Nasal cavity respiratory epithelium epithelial cell of viscerocranial mucosa (primary cell): ENCODE measurements around the gene NR0B2. TPM values are rescaled to one million over a fixed set of nuclear protein-coding genes. Genes with fewer than 3 reads are reported as not detected.

Experiments used
- total RNA-seq: library from RNA; depleted of rRNA; stranded (reverse); fragments of >200 nt; gene quantifications from 2 replicates; pipeline ENCODE4 v1.2.3, GENCODE V29; 2014

The NR0B2 gene, protein sequence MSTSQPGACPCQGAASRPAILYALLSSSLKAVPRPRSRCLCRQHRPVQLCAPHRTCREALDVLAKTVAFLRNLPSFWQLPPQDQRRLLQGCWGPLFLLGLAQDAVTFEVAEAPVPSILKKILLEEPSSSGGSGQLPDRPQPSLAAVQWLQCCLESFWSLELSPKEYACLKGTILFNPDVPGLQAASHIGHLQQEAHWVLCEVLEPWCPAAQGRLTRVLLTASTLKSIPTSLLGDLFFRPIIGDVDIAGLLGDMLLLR
- total RNA-seq, result not detected in 2 replicates

DNA sequence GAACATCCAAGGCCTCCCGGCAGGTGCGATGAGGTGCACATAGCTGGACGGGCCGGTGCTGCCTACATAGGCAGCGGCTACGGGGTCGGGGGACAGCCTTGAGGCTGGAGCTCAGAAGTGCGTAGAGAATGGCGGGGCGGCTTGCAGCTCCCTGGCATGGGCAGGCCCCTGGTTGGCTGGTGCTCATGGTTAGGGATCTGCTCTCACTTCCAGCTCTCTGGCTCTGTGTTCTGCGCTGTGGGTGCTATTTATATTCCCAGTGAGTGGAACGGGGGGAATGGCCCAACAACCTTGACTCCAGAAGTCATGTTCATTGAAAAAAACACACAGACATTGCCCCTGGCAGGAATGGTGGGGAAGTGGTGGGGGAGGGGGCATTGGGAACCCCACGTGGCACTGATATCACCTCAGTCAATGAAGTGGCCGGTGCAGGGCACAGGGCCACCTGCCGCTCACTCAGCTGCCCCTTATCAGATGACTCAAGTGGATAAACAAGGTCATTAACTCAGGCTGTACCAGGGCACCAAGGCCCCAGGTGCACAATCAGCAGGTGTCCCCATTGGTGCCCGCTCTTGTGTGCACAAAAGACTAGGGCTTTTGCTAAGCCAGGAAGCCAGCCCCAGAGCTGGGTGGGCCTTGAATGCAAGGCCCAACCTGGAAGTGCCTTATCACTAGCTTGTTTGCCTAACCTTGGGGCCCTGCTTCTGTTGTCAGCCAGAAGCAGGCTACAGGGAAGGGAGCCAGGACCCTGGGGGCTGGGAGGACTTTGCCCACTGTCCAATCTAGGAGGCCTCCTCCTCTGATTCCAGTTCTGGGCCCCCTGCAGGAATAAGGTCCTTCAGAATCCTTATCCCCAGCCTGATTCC lies at the start of gene NR0B2:
Gene NR0B2, minus strand, starts transcription at position 222 of the 866 bp plus-strand sequence. Its CDS starts 35 bp downstream, at position 187.

DNA sequence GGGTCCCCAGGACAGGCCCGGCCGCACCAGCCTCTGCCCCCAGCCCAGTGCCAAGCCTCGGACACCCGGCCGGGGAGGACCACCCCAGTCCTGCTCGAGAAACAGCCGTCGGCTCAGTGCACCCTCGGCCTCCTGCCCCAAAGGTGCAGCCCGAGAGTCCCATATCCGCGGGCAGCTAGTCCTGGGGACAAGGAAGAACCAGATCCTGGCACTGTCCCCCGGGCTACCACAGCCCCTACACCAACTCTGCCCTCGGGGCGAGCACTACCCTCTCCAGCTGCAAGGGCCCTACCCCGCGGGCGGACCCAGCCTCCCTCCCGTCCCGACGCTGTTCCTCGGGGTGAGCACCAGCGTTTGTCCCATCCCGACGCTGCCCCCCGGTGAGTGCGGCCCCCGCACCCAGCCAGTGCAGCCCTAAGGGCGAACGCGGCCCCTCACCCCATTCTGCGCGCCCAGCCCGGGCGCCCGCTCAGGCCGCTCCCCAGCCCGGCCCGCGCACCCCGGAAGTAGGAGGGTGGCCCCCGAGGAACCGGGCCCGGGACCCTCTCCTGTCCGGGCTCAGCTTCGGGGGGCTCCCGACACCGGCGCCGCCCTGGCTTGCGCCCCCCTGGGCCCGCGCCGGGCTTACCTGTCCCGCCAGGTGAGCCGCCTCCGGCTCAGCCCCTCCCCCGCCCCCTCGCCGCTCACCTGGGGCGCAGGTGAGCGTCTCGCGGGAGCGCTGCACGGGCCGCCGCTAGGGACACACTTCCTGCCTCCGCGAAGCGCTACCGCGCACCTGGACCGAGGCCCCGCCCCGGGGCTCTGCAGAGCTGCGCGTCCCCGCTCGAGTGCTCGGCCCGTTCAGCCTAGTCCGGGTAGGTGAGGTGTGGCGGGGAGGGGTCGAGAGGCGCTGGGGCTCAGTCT lies 46.2 kb upstream of the NR0B2 start, which contains the start of gene KDF1:
Gene KDF1, minus strand, starts transcription at position 747 of the 903 bp plus-strand sequence. CDS start 8,088 bp downstream, outside the sequence.

DNA sequence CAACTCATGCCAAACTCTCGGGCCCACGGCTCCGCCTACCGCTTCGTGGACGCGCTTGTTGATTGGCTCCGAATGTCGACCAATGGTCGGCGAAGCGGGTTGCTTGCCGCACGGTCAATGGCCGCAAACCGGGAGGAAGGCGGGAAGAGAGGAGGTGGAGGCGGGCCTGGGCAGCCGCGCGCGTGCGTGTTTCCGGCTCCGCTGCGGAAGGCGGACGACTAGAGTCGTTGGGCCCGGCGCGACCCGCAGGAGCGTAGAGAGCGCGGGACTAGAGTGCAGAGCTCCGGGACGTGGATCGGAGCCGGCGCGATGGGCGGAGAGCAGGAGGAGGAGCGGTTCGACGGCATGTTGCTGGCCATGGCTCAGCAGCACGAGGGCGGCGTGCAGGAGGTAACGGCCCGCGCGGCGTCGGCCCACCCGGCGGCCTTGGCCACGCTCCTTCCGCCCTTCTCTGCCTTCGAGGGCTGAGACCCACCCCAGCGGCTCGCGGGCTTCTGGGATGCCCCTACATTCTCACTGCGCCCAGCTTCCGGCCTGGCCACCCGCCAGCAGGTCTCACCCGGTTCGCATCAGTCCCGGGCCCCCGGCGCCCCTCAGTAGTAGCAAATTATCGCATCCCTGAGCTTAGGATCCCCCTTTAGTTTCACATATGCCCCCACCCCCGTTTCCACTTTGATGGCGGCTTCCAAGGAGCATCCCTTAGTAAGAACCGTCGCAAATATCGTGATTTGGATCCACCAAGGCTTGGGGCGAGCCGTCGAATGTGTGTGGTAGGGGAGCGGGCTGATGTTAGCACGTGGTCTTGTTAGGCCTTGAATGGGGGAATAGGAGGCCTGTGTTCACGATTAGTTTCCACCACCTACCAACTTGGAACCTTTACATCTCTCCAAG lies 8.0 kb upstream of the NR0B2 start, which contains the start of gene NUDC:
Gene NUDC, plus strand, starts transcription at position 204 of the 891 bp plus-strand sequence. Its CDS starts 106 bp downstream, at position 310.

DNA sequence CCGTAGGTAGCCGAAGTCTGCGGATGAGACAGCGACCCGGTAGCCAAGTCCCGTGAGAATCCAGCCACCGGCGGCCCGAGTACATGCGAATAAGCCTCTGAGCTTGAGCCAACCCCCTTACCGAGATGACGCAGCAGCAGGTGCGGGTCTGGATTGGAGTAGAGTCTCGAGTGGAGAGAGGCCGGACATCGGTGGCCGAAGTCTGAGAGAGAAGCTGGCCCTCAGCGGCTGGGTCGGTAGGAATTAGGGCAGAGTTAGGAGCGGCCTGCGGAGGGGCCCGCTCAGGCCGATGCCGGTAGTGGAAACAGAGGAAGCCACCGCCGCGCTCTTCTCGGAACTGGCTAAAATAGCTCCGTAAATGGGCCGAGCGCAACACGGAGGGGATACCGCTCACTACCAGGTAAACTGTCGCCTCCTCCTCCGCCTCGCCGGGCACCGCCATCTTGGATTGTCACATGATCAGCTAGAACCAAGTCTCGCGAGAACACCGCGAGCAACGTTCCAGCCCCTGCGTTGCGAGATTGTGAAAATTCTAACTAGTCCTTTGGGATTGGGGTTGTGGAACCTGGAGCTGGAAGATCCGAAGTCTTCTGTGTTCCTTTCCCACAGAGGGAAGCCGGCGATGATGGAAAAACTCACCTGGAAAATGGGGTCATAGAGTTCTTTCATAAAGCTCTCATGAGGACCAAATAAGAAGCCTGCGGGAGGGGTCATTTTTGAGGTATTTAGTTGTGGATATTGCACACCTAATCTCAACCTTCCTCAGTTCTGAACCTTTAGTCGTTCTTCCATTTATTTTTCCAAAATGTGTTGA lies 13.6 kb downstream of the NR0B2 start, which contains the start of gene GPATCH3:
Gene GPATCH3, minus strand, starts transcription at position 467 of the 814 bp plus-strand sequence. Its CDS starts 25 bp downstream, at position 442.

DNA sequence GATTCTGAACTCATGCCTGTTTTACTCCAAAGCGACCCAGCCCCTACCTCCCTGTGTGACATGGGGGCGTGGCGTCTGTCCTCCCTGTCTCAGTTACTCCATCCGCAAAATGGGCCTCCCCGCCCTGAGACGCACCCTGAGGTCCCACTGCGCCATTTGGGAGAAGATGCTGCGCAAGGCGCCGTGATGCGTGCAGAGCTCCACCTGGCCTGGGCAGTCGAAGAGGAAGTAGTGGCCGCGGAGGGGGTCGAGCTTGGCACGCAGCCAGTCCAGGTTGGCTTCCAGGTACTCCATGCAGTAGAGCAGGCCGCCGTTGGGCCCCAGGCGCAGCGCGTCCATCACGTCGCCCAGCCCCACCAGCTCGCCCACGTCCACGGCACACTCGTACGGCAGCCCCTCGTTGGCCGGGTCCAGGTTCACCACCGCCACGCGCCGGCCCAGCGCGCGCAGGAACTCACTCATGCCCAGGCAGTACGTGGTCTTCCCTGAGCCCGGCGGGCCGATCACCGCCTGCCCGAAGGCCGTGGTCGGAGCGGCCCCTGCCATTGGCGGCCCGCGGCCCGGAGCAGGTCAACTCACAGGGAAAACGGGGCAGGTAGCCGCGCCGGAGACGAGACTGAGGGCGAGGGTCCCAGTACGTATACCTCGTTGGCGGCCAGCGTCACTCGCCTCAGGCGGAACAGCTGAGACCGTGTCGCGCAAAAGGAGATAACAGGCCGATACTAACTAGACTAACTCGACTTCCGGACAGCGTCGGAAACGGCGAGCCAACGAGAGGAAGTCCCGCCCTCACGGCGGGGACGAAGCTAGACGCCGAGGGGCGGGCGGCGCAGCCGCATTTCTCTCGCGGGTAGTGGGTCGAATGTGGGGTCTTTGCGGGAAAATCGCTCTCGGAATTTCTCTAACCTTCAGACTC lies 24.0 kb downstream of the NR0B2 start, which contains the start of gene GPN2:
Gene GPN2, minus strand, starts transcription at position 733 of the 916 bp plus-strand sequence. Its CDS starts 187 bp downstream, at position 546.

DNA sequence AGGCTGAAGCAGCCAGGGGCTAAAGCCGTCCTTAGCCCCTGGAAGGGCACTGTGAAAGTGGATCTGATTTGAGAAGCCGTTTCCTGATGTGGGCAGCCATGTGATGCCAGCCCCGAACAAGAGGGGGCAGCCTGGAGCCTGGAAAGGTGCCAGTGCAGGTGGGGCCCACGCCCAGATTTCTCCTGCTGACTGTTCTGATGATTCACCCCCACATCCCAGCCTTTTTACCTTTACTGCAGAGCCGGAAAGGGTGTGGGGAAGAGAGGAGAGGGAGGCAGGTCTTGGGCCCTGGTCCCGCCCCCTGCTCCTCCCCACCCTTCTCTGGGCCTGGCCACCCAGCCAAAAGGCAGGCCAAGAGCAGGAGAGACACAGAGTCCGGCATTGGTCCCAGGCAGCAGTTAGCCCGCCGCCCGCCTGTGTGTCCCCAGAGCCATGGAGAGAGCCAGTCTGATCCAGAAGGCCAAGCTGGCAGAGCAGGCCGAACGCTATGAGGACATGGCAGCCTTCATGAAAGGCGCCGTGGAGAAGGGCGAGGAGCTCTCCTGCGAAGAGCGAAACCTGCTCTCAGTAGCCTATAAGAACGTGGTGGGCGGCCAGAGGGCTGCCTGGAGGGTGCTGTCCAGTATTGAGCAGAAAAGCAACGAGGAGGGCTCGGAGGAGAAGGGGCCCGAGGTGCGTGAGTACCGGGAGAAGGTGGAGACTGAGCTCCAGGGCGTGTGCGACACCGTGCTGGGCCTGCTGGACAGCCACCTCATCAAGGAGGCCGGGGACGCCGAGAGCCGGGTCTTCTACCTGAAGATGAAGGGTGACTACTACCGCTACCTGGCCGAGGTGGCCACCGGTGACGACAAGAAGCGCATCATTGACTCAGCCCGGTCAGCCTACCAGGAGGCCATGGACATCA lies 50.7 kb downstream of the NR0B2 start, which contains the start of gene SFN:
Gene SFN, plus strand, starts transcription at position 369 of the 904 bp plus-strand sequence. Its CDS starts 64 bp downstream, at position 433.

Other genes with a start within 250 kb of the NR0B2 start
- 9.6 and 49.5 TPM in 2 replicates for gene ARID1A, start 218.0 kb downstream of the NR0B2 start, total RNA-seq
- 18.5 and 21.9 TPM in 2 replicates for gene PIGV, start 126.0 kb downstream of the NR0B2 start, total RNA-seq
- 7.5 and 18.6 TPM in 2 replicates for gene ZDHHC18, start 87.3 kb downstream of the NR0B2 start, total RNA-seq
- 710 and 1,116 TPM in 2 replicates for gene SFN, start 50.8 kb downstream of the NR0B2 start, total RNA-seq
- gene GPN2, start 23.7 kb downstream of the NR0B2 start, total RNA-seq, result 7.9 and 11.6 TPM in 2 replicates
- 8.9 and 10.6 TPM in 2 replicates for gene GPATCH3, start 13.5 kb downstream of the NR0B2 start, total RNA-seq
- 29.4 and 40.6 TPM in 2 replicates for gene NUDC, start 7.8 kb upstream of the NR0B2 start, total RNA-seq
- 16.1 and 20.2 TPM in 2 replicates for gene KDF1, start 46.5 kb upstream of the NR0B2 start, total RNA-seq
- 10.7 and 18.8 TPM in 2 replicates for gene TRNP1, start 79.7 kb upstream of the NR0B2 start, total RNA-seq
- gene TENT5B, start 98.9 kb upstream of the NR0B2 start, total RNA-seq, result 43.7 and 68.1 TPM in 2 replicates
- gene SLC9A1, start 241.2 kb upstream of the NR0B2 start, total RNA-seq, result 10.9 and 78.4 TPM in 2 replicates